Subcutaneous adipose tissue (tissue), 4 donors: ENCODE results near the gene CCL22. TPM values are rescaled to one million over a fixed set of nuclear protein-coding genes. Genes with fewer than 3 reads are reported as not detected.

Experiments
- CTCF ChIP-seq: fragments of 450-650 bp; IDR thresholded peaks from one replicate; pipeline ENCODE4 v1.5.1; 2016; ENCODE audit warnings: low read depth, mild to moderate bottlenecking, control low read depth, antibody characterized with exemption, moderate library complexity
- total RNA-seq, 4 donors: library from RNA; depleted of rRNA; stranded (reverse); fragments of >200 nt; gene quantifications; one replicate each; pipeline ENCODE4 v1.1.0, GENCODE V29; 2016

The CCL22 gene
- total RNA-seq, 4 donors from 2014 or later = 0.33 to 3.9 TPM; not detected in 2

DNA sequence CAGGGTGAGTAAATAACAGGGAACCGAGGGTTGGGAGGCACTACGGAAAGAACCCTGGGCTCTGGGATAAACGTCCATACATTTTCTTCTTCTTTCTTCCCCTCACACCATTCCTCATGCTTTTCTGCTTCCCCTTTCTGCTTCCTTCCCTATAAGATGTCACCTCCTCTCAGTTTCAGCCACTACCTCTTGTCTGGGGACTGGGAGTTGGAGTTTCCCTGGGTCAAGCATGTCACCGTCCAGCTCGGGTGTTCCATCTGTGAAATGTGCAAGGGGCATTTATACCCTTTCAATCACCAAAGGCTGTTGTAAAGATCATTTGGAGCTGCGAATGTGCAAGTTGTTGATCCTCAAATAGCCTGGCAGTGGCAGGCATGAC lies 17.5 kb upstream of the CCL22 start:
- no peak for TF ChIP-seq CTCF

DNA sequence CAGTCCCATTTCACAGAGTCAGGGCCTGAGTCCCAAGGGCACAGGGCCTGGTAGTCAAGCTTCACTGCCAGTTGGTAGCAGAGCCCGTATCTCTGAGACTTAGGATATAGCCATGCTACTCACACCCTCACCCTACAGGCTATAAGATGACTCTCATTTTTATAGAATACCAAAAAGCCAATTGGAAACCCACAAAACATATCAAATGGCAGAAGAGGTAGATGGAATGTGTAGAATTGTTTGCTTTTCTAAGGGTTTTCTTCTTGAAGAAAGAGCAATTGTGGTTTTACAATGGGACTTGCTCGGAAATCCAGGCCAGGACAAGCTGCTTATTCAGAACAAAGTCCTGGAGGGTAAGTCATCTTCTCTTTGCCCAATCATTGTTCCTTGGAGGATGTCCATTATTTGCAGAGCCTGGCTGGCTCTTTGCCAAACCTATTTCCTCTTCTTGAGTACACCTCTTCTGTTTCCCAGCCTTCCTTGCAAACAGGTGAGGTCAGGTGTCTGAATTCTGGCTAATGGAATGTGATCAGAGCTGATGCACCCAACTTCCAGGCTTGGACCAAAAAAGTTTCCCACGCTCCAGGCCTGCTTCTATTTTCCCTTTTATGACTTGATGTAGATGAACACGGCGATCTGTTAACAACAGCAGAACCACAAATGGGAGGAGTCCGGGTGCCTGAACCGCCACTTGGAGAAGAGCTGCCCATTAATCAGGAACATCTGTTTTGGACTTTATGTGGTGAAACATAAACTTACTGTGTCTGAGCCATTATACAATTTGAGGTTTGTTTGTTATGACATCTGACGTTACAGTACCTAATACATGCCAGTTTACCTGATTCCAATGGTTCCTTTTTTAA lies 16.9 kb upstream of the CCL22 start:
- TF ChIP-seq CTCF = no peak

GRCh38 chr16:57343221-57343620 lies 15.4 kb upstream of the CCL22 start:
- TF ChIP-seq CTCF = no peak

DNA sequence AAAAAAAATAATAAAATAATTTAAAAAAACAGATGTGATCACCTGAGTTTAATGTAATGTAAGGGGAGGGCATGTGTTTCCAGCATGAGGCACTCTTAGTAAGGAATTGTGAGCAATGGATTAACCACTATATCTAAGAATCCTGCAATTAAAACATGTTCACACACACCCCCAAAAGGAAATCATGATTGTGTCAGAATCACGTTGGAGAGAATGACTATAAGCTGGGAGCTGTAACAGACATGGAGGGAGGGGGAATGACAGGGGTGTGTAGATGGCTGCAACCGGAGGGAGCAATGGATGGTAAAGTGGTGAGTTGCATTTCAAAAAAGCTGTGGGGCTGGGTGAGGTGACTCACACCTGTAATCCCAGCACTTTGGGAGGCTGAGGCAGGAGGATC lies 13.6 kb upstream of the CCL22 start:
- TF ChIP-seq CTCF = no peak

DNA sequence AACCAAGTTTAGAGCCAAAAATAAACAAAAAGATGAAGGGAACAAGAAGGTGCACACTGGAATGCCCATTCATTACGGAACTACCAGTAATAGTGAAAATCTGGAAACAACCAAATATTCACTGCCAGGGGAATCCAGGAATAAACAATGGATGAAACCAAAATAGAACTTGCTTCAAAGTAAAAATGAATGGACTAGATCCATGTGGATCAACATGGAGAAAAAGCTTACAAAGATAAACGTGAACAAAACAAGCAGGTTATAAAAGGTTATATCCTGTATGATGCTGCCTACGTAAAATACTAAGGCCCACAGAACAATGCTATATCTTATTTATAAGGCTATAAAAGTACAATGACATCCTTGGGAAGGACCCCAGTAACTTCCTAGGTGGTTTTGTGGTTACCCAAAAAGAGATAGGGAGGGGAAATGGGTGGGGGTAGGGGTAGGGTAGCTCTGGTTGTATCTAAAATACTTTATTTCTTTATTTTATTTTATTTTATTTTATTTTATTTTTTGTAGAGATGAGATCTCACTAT lies 12.8 kb upstream of the CCL22 start:
- no peak for TF ChIP-seq CTCF

GRCh38 chr16:57347858-57348257 lies 10.7 kb upstream of the CCL22 start:
- TF ChIP-seq CTCF = no peak

DNA sequence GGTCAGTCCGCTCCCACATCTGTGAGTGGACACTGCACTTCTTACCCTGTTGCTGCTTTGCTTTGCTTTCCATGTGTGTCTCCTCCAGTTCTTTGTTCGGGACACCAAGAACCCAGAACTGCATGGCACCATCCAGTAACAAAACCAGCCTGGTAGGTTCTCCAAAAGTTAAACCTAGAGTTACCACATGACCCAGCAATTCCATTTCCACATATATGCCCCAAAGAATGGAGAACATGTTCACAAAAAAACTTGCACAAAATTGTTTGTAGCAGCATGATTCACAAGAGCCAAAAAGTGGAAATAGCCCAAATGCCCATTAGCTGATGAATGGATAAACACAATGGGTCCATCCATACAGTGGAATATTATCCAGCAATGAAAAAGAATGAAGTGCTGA lies 10.3 kb upstream of the CCL22 start:
- no peak for TF ChIP-seq CTCF
